Neural cell (in vitro differentiated cells): ENCODE results near the gene NTRK1. TPM values are rescaled to one million over a fixed set of nuclear protein-coding genes. Genes with fewer than 3 reads are reported as not detected.

Source experiments
- H2AFZ ChIP-seq: fragments of 200-600, 300-800 bp; sonication (generic), shearing (Covaris generic); 2 replicates; pipeline ENCODE4 v1.6.0; 2014; ENCODE audit warnings: low read depth, mild to moderate bottlenecking, antibody characterized with exemption, low read length, moderate library complexity
- H3F3A ChIP-seq: fragments of 200-600 bp; shearing (Covaris generic); 2 replicates; pipeline ENCODE4 v1.6.1; 2016; ENCODE audit warnings: mild to moderate bottlenecking, moderate library complexity, mixed read lengths, antibody characterized with exemption, low read length; ENCODE audit not compliant: insufficient read depth, poor library complexity, severe bottlenecking
- H3K27ac ChIP-seq: fragments of 200-600, 300-800 bp; sonication (generic), shearing (Covaris generic); 2 replicates; pipeline ENCODE4 v1.5.1; 2014; ENCODE audit warnings: mild to moderate bottlenecking, low read length, moderate library complexity
- H3K27me3 ChIP-seq: fragments of 300-800, 200-600 bp; sonication (generic), shearing (Covaris generic); 2 replicates; pipeline ENCODE4 v1.6.0; 2014; ENCODE audit warnings: mild to moderate bottlenecking, low read depth, low read length, moderate library complexity; ENCODE audit not compliant: insufficient read depth
- H3K36me3 ChIP-seq: fragments of 300-800, 200-600 bp; sonication (generic), shearing (Covaris generic); 2 replicates; pipeline ENCODE4 v1.5.1; 2014; ENCODE audit warnings: mild to moderate bottlenecking, antibody characterized with exemption, low read length, moderate library complexity; ENCODE audit not compliant: insufficient read depth
- H3K4me2 ChIP-seq: fragments of 300-800, 200-600 bp; sonication (generic), shearing (Covaris generic); 2 replicates; pipeline ENCODE4 v1.6.0; 2014; ENCODE audit warnings: mild to moderate bottlenecking, low read length
- H3K4me3 ChIP-seq: fragments of 300-800, 200-600 bp; sonication (generic), shearing (Covaris generic); 2 replicates; pipeline ENCODE4 v1.5.1; 2014; ENCODE audit warnings: mild to moderate bottlenecking, low read length, moderate library complexity
- H3K79me2 ChIP-seq: fragments of 200-600 bp; shearing (Covaris generic); replicated peaks from 2 replicates; pipeline ENCODE4 v1.6.0; 2014; ENCODE audit warnings: mild to moderate bottlenecking, low read length, moderate library complexity; ENCODE audit not compliant: insufficient read depth
- H3K9ac ChIP-seq: fragments of 300-800, 200-600 bp; sonication (generic), shearing (Covaris generic); 2 replicates; pipeline ENCODE4 v1.6.1; 2016; ENCODE audit warnings: mild to moderate bottlenecking, low read length, mixed read lengths
- H3K9me2 ChIP-seq: fragments of 200-600 bp; shearing (Covaris generic); 2 replicates; pipeline ENCODE4 v1.6.1; 2016; ENCODE audit warnings: mild to moderate bottlenecking, low read length, mixed read lengths; ENCODE audit not compliant: insufficient read depth
- H3K9me3 ChIP-seq: fragments of 200-600, 300-800 bp; sonication (generic), shearing (Covaris generic); 2 replicates; pipeline ENCODE4 v1.6.1; 2016; ENCODE audit warnings: mild to moderate bottlenecking, mixed run types, low read length, moderate library complexity, mixed read lengths
- H4K20me1 ChIP-seq: fragments of 200-600 bp; shearing (Covaris generic); 2 replicates; pipeline ENCODE4 v1.6.1; 2016; ENCODE audit warnings: mild to moderate bottlenecking, mixed run types; ENCODE audit not compliant: insufficient read depth
- CTCF ChIP-seq: fragments of 450-650 bp; IDR thresholded peaks from 2 replicates; pipeline ENCODE4 v1.5.1; 2014; ENCODE audit warnings: antibody characterized with exemption, mild to moderate bottlenecking, moderate library complexity; ENCODE audit not compliant: poor library complexity, severe bottlenecking
- EP300 ChIP-seq: fragments of 450-650 bp; conservative IDR thresholded peaks from 2 replicates; pipeline ENCODE4 v1.6.1; 2014; ENCODE audit warnings: antibody characterized with exemption, mild to moderate bottlenecking, moderate library complexity; ENCODE audit not compliant: poor library complexity, severe bottlenecking
- MXI1 ChIP-seq: fragments of 450-650 bp; conservative IDR thresholded peaks from 2 replicates; pipeline ENCODE4 v1.6.1; 2014; ENCODE audit warnings: antibody characterized with exemption, mild to moderate bottlenecking; ENCODE audit not compliant: poor library complexity, severe bottlenecking
- POLR2AphosphoS5 ChIP-seq: IDR thresholded peaks from 2 replicates; pipeline ENCODE4 v1.6.1; 2012
- RAD21 ChIP-seq: fragments of 450-650 bp; conservative IDR thresholded peaks from 2 replicates; pipeline ENCODE4 v1.6.1; 2014; ENCODE audit warnings: antibody characterized with exemption, mild to moderate bottlenecking, moderate library complexity
- REST ChIP-seq: IDR thresholded peaks from 2 replicates; pipeline ENCODE4 v1.6.1; 2012; ENCODE audit warnings: borderline replicate concordance
- SMC3 ChIP-seq: fragments of 450-650 bp; conservative IDR thresholded peaks from 2 replicates; pipeline ENCODE4 v1.6.1; 2014; ENCODE audit warnings: antibody characterized with exemption, mild to moderate bottlenecking, moderate library complexity; ENCODE audit not compliant: poor library complexity
- polyA plus RNA-seq: library from polyadenylated mRNA; depleted of rRNA; stranded (reverse); fragments of >200 nt; gene quantifications from 2 replicates; pipeline ENCODE4 v1.2.3, GENCODE V29; 2014

NTRK1 gene
- polyA plus RNA-seq, 1 donor from 2014 or later: 4.9 TPM

GRCh38 chr1:156889802-156890580 lies 29.3 kb downstream of the NTRK1 start:
- no peaks in the 10 kb centered on the region for H4K20me1 ChIP-seq
- no peaks in the 10 kb centered on the region for H3K79me2 ChIP-seq
- H3K4me2 ChIP-seq: no peak overlapping the region
- H3K27ac ChIP-seq: no peak overlapping the region
- no peaks in the 10 kb centered on the region for H3K9me2 ChIP-seq
- no peaks in the 10 kb centered on the region for H3K9me3 ChIP-seq
- TF ChIP-seq CTCF: peak; percentile 90
- peak; percentile 91 for TF ChIP-seq SMC3
- peak; percentile 90 for TF ChIP-seq RAD21
- no peak for TF ChIP-seq POLR2AphosphoS5
- TF ChIP-seq EP300: no peak
- no peak for TF ChIP-seq REST
- no peak overlapping the region for H2AFZ ChIP-seq
- no peak overlapping the region for H3K4me3 ChIP-seq
- H3F3A ChIP-seq: no peaks in the 10 kb centered on the region
- H3K36me3 ChIP-seq: no peaks in the 10 kb centered on the region
- H3K9ac ChIP-seq: no peak overlapping the region
- peaks cover 41% of the 10 kb centered on the region for H3K27me3 ChIP-seq

- peaks cover 46% of the 10 kb centered on the region for H3K27me3 ChIP-seq
- no peaks in the 10 kb centered on the region for H3F3A ChIP-seq
- peak; percentile 69 for TF ChIP-seq SMC3
- no peak for TF ChIP-seq MXI1
- no peak for TF ChIP-seq EP300
- TF ChIP-seq REST: no peak
- peak; percentile 39 for TF ChIP-seq RAD21
- peak; percentile 74 for TF ChIP-seq CTCF
- no peaks in the 10 kb centered on the region for H3K79me2 ChIP-seq
- no peak overlapping the region for H3K27ac ChIP-seq
- H3K4me3 ChIP-seq: no peak overlapping the region
- H3K9ac ChIP-seq: no peak overlapping the region
- no peaks in the 10 kb centered on the region for H3K9me2 ChIP-seq
- H3K36me3 ChIP-seq: no peaks in the 10 kb centered on the region
- H4K20me1 ChIP-seq: no peaks in the 10 kb centered on the region
- no peak overlapping the region for H3K4me2 ChIP-seq
- no peak overlapping the region for H2AFZ ChIP-seq
- H3K9me3 ChIP-seq: no peaks in the 10 kb centered on the region
These were observed 31.8 kb downstream of the NTRK1 start for GRCh38 chr1:156892190-156893047.
